SK-N-SH treated with all-trans-retinoic acid at 6 μM for 48 hours (cell line): ENCODE data around the gene ATP8B3.

Experiments used
- ATAC-seq: fragments of 200-7000 bp; cut with Tn5 transposase; 3 replicates; pipeline ENCODE4 v1.9.1; 2020; ENCODE audit warnings: mild to moderate bottlenecking, moderate library complexity
- ARNTL ChIP-seq: fragments of 450-650 bp; formaldehyde crosslinking; IDR thresholded peaks from 2 replicates; pipeline ENCODE4 v1.5.0; 2020; ENCODE audit warnings: low read depth, mild to moderate bottlenecking, moderate library complexity, borderline replicate concordance
- BACH2 ChIP-seq: fragments of 250-450 bp; sonication (Bioruptor Pico); IDR thresholded peaks from 2 replicates; pipeline ENCODE4 v1.9.0; 2021; ENCODE audit warnings: mild to moderate bottlenecking, borderline replicate concordance
- CSDC2 ChIP-seq: fragments of 250-450 bp; sonication (Bioruptor Pico); IDR thresholded peaks from 2 replicates; pipeline ENCODE4 v1.5.0; 2020; ENCODE audit warnings: mild to moderate bottlenecking, moderate library complexity
- ESRRG ChIP-seq: fragments of 250-450 bp; sonication (Bioruptor Pico); IDR thresholded peaks from 2 replicates; pipeline ENCODE4 v1.6.1; 2021; ENCODE audit warnings: mild to moderate bottlenecking
- ISL1 ChIP-seq: fragments of 250-450 bp; sonication (Bioruptor Pico); IDR thresholded peaks from 2 replicates; pipeline ENCODE4 v2.1.2; 2022; ENCODE audit warnings: mild to moderate bottlenecking, moderate library complexity
- OSR1 ChIP-seq: fragments of 250-450 bp; sonication (Bioruptor Pico); IDR thresholded peaks from 2 replicates; pipeline ENCODE4 v1.8.0; 2022; ENCODE audit warnings: moderate library complexity, mild to moderate bottlenecking, inconsistent platforms
- PPARA ChIP-seq: fragments of 250-450 bp; sonication (Bioruptor Pico); IDR thresholded peaks from 2 replicates; pipeline ENCODE4 v1.5.0; 2020; ENCODE audit warnings: mild to moderate bottlenecking, borderline replicate concordance
- RARB ChIP-seq: fragments of 250-450 bp; sonication (Bioruptor Pico); IDR thresholded peaks from 2 replicates; pipeline ENCODE4 v1.8.0; 2021; ENCODE audit warnings: mild to moderate bottlenecking, moderate library complexity
- TCF4 ChIP-seq: fragments of 250-450 bp; sonication (Bioruptor Pico); IDR thresholded peaks from 2 replicates; pipeline ENCODE4 v1.8.0; 2021; ENCODE audit warnings: mild to moderate bottlenecking, moderate library complexity, borderline replicate concordance
- TOX ChIP-seq: fragments of 250-450 bp; sonication (Bioruptor Pico); IDR thresholded peaks from 2 replicates; pipeline ENCODE4 v1.8.0; 2021; ENCODE audit warnings: mild to moderate bottlenecking, moderate library complexity, borderline replicate concordance
- ZC3H10 ChIP-seq: fragments of 250-450 bp; sonication (Bioruptor Pico); IDR thresholded peaks from 2 replicates; pipeline ENCODE4 v1.5.1; 2021; ENCODE audit warnings: mild to moderate bottlenecking, moderate library complexity
- ZFP30 ChIP-seq: fragments of 450-650 bp; formaldehyde crosslinking; IDR thresholded peaks from 2 replicates; pipeline ENCODE4 v1.5.0; 2022; ENCODE audit warnings: mild to moderate bottlenecking, moderate library complexity
- ZNF70 ChIP-seq: fragments of 450-650 bp; formaldehyde crosslinking; IDR thresholded peaks from 2 replicates; pipeline ENCODE4 v1.5.0; 2020; ENCODE audit warnings: mild to moderate bottlenecking, moderate library complexity
- ZNF8 ChIP-seq: fragments of 450-650 bp; formaldehyde crosslinking; IDR thresholded peaks from 2 replicates; pipeline ENCODE4 v1.5.0; 2020; ENCODE audit warnings: mild to moderate bottlenecking, moderate library complexity
- TF ChIP-seq, protein P1 (sequence below): fragments of 250-450 bp; sonication (Bioruptor Pico); IDR thresholded peaks from 2 replicates; pipeline ENCODE4 v1.5.0; 2020; ENCODE audit warnings: mild to moderate bottlenecking, moderate library complexity
- TF ChIP-seq, protein P2 (sequence below): fragments of 250-450 bp; sonication (Bioruptor Pico); IDR thresholded peaks from 2 replicates; pipeline ENCODE4 v1.8.0; 2020; ENCODE audit warnings: mild to moderate bottlenecking, moderate library complexity, borderline replicate concordance
- TF ChIP-seq, protein P3 (sequence below): fragments of 250-450 bp; sonication (Bioruptor Pico); IDR thresholded peaks from 2 replicates; pipeline ENCODE4 v1.5.1; 2020; ENCODE audit warnings: low read depth, mild to moderate bottlenecking, moderate library complexity
- TF ChIP-seq, protein P4 (sequence below): fragments of 250-450 bp; sonication (Bioruptor Pico); IDR thresholded peaks from 2 replicates; pipeline ENCODE4 v1.5.1; 2021; ENCODE audit warnings: mild to moderate bottlenecking, moderate library complexity

The ATP8B3 gene

DNA sequence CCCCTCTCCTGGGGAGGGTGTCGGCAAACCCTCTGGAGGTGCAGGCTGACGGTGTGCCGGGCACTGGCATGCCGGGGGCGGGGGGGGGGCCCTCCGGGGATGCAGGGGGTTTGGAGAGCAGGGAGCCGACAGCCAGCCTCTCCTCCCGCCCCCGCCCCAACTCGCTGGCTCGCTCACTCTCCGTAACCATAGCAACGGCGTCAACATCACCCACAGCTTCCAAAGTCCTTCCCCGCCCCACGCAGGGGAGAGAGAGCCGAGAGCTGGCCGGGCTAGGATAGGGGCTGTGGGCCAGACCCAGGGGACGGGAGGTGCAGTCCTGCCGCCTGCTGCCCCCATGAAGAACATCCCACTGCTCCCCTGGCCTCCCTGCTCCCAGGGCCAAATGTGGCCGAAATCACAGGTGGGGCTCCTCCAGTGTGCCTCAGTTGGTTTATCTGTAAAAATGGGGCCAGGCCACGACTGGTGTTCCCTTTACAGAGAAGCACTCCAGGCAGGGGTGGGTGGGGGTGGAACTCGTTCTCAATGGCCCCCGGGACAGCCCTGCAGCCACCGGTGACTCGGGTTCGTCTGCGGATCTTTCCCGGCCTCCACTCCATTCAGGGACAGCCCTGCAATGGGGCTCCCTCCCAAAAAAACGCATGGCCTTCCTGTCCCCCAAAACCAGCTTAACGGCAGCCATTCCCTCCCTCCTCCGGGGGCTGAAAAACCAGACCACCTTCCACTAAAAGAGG lies 48.1 kb upstream of the ATP8B3 start:
- no peak for ATAC-seq
- TF ChIP-seq, protein P1, sequence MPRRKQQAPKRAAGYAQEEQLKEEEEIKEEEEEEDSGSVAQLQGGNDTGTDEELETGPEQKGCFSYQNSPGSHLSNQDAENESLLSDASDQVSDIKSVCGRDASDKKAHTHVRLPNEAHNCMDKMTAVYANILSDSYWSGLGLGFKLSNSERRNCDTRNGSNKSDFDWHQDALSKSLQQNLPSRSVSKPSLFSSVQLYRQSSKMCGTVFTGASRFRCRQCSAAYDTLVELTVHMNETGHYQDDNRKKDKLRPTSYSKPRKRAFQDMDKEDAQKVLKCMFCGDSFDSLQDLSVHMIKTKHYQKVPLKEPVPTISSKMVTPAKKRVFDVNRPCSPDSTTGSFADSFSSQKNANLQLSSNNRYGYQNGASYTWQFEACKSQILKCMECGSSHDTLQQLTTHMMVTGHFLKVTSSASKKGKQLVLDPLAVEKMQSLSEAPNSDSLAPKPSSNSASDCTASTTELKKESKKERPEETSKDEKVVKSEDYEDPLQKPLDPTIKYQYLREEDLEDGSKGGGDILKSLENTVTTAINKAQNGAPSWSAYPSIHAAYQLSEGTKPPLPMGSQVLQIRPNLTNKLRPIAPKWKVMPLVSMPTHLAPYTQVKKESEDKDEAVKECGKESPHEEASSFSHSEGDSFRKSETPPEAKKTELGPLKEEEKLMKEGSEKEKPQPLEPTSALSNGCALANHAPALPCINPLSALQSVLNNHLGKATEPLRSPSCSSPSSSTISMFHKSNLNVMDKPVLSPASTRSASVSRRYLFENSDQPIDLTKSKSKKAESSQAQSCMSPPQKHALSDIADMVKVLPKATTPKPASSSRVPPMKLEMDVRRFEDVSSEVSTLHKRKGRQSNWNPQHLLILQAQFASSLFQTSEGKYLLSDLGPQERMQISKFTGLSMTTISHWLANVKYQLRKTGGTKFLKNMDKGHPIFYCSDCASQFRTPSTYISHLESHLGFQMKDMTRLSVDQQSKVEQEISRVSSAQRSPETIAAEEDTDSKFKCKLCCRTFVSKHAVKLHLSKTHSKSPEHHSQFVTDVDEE (CRISPR knock-in tag) = no peak
- TF ChIP-seq ZFP30 (CRISPR knock-in tag) = no peak
- no peak for TF ChIP-seq ZNF70 (CRISPR knock-in tag)

DNA sequence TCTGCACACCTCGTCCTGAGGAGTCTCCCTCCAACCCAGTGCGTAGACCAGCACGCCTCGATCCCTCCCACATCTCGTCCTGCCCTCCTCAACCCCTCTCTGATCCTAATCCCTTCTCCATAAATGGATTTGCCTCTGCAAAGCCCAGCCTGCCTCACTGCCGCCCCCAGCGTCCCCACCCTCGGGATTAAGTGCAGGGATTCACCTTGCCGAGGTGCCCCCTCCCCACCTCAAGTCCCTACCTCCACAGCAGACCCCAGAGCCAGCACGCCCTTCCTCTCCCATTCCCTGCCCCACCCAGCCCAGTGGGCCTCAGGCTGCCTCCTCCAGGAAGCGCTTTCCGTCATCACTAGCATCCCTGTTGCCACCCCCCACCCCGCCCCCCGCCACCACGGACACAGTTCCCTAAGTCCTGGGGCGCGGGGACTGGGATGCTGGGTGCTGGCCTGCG lies 47.3 kb upstream of the ATP8B3 start:
- ATAC-seq = no peak
- TF ChIP-seq TOX (CRISPR knock-in tag) = no peak
- no peak for TF ChIP-seq ZC3H10 (CRISPR knock-in tag)
- TF ChIP-seq ZNF70 (CRISPR knock-in tag) = no peak
- no peak for TF ChIP-seq BACH2
- no peak for TF ChIP-seq ISL1 (CRISPR knock-in tag)
- no peak for TF ChIP-seq ZNF8 (CRISPR knock-in tag)
- no peak for TF ChIP-seq ESRRG

DNA sequence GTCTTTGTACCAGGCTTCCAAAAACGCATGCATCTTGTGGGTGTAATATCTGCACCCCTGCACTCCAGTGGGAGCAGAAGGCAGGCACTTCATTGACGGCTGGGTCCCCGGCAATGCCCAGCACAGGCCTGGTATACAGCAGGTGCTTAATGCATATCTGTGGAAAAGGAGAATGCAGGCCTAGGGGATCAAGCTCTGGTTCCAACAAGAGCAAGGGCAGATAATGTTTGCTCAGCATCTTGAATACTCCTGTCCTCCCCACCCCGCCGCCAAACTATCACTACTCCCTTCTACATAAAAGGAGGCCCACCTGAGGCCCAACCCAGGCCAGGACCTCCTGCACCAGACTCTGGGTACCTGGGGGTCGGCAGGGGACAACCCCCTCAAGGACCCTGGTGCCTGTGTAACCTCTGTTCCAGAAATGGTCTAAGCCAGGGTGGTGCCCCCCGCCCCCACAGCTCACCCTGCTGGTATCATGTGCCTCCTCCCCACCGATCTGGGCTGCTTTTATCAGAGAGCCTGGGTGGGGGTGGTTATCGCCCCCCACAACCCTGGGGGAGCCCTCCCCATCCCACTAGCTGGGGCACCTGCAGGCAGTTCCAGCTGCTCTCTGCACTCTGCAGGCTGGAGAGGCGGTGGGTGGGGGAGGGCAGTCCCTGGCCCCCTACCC lies 46.5 kb upstream of the ATP8B3 start:
- TF ChIP-seq ARNTL (CRISPR knock-in tag) (no peak), ESRRG (no peak), RARB (CRISPR knock-in tag) (no peak), TOX (CRISPR knock-in tag) (no peak), PPARA (CRISPR knock-in tag) (no peak), CSDC2 (no peak), OSR1 (CRISPR knock-in tag) (no peak)
- TF ChIP-seq, protein P2, sequence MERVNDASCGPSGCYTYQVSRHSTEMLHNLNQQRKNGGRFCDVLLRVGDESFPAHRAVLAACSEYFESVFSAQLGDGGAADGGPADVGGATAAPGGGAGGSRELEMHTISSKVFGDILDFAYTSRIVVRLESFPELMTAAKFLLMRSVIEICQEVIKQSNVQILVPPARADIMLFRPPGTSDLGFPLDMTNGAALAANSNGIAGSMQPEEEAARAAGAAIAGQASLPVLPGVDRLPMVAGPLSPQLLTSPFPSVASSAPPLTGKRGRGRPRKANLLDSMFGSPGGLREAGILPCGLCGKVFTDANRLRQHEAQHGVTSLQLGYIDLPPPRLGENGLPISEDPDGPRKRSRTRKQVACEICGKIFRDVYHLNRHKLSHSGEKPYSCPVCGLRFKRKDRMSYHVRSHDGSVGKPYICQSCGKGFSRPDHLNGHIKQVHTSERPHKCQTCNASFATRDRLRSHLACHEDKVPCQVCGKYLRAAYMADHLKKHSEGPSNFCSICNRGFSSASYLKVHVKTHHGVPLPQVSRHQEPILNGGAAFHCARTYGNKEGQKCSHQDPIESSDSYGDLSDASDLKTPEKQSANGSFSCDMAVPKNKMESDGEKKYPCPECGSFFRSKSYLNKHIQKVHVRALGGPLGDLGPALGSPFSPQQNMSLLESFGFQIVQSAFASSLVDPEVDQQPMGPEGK (CRISPR knock-in tag) = no peak
- TF ChIP-seq, protein P3, sequence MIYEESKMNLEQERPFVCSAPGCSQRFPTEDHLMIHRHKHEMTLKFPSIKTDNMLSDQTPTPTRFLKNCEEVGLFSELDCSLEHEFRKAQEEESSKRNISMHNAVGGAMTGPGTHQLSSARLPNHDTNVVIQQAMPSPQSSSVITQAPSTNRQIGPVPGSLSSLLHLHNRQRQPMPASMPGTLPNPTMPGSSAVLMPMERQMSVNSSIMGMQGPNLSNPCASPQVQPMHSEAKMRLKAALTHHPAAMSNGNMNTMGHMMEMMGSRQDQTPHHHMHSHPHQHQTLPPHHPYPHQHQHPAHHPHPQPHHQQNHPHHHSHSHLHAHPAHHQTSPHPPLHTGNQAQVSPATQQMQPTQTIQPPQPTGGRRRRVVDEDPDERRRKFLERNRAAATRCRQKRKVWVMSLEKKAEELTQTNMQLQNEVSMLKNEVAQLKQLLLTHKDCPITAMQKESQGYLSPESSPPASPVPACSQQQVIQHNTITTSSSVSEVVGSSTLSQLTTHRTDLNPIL (CRISPR knock-in tag) = no peak
- TF ChIP-seq, protein P1 (CRISPR knock-in tag) = no peak
- ATAC-seq = no peak

DNA sequence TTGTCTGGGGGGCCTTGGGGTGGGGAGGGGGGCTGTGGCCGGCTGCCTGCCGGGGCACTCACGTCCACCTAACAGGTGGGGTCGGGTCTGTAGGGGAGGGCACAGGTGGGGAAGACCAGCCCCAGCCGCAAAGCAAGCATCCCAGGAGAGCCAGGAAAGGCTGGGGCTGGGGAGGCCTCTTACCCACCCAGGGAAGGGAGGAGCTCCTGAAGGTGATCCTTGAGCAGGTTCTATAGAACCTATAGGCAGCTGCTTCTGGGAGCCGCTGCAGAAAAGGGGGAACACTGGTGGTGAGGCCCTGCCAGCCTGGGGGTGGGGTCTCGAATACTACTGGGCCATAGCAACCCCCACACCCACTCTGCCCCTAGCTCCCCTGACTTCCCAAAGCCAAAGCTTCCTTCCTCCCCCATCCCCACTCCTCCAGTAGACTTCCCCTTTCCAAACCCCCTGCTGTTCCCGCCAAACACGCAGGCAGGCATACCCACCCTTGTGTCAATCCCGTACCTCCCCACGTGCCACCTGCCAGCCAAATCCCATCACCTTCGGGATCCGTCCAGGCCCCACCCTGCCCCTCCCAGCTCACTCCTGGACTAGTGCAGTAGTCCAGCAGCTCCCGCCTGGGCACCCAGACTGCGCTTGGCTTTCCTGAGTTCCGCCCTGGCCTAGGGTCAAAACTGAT lies 45.7 kb upstream of the ATP8B3 start:
- TF ChIP-seq TCF4 (CRISPR knock-in tag) = no peak
- TF ChIP-seq, protein P4, sequence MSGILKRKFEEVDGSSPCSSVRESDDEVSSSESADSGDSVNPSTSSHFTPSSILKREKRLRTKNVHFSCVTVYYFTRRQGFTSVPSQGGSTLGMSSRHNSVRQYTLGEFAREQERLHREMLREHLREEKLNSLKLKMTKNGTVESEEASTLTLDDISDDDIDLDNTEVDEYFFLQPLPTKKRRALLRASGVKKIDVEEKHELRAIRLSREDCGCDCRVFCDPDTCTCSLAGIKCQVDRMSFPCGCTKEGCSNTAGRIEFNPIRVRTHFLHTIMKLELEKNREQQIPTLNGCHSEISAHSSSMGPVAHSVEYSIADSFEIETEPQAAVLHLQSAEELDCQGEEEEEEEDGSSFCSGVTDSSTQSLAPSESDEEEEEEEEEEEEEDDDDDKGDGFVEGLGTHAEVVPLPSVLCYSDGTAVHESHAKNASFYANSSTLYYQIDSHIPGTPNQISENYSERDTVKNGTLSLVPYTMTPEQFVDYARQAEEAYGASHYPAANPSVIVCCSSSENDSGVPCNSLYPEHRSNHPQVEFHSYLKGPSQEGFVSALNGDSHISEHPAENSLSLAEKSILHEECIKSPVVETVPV (CRISPR knock-in tag) = no peak
- TF ChIP-seq, protein P1 (CRISPR knock-in tag) = no peak
- TF ChIP-seq, protein P3 (CRISPR knock-in tag) = no peak
- no peak for ATAC-seq
